Heart right ventricle (tissue), 16 donors: ENCODE data around the gene TMEM52B. TPM values are rescaled to one million over a fixed set of nuclear protein-coding genes. Genes with fewer than 3 reads are reported as not detected.

Experiments
- ATAC-seq, 8 donors: fragments of 200-7000 bp; cut with Tn5 transposase; one replicate each; pipeline ENCODE4 v1.9.1; 2020; ENCODE audit warnings: mild to moderate bottlenecking in 8 of 8, moderate library complexity in 8 of 8, moderate number of reproducible peaks in 1 of 8
- DNase-seq, 2 donors: peaks; one replicate each; pipeline ENCODE4 v3.0.0-alpha.2; 2020
- H3K27ac ChIP-seq, 10 donors: fragments of 200-600 bp; sonication (generic) in 2 of 10; one replicate each; pipeline versions ENCODE4 v1.5.0 to v1.8.0; 2020 to 2022; ENCODE audit warnings: mild to moderate bottlenecking in 3 of 10
- H3K27me3 ChIP-seq, 7 donors: fragments of 200-600 bp; one replicate each; pipeline ENCODE4 v1.8.0; 2021 to 2022; ENCODE audit warnings: mild to moderate bottlenecking in 2 of 7
- H3K36me3 ChIP-seq, 9 donors: fragments of 200-600 bp; sonication (generic) in 1 of 9; one replicate each; pipeline versions ENCODE4 v1.5.0 to v1.8.0; 2020 to 2022; ENCODE audit warnings: mild to moderate bottlenecking in 2 of 9
- H3K4me1 ChIP-seq, 9 donors: fragments of 200-600 bp; sonication (generic) in 1 of 9; one replicate each; pipeline versions ENCODE4 v1.5.0 to v1.8.0; 2020 to 2022; ENCODE audit warnings: mild to moderate bottlenecking in 4 of 9
- H3K4me3 ChIP-seq, 10 donors: fragments of 200-600 bp; sonication (generic) in 2 of 10; one replicate each; pipeline versions ENCODE4 v1.5.0 to v1.8.0; 2020 to 2022; ENCODE audit warnings: mild to moderate bottlenecking in 7 of 10, moderate library complexity in 2 of 10
- H3K9me3 ChIP-seq, 11 donors: fragments of 200-600 bp in 10 of 11; sonication (generic) in 2 of 11; one replicate each; pipeline versions ENCODE4 v1.5.0 to v1.8.0; 2013 to 2022; ENCODE audit warnings: mild to moderate bottlenecking in 2 of 11, control low read depth in 1 of 11, moderate library complexity in 1 of 11
- CTCF ChIP-seq, 9 donors: fragments of 200-600 bp; sonication (generic) in 2 of 9; IDR thresholded peaks; one replicate each; pipeline versions ENCODE4 v1.5.0 to v1.8.0; 2021 to 2022; ENCODE audit warnings: antibody characterized with exemption in 9 of 9, mild to moderate bottlenecking in 5 of 9, moderate library complexity in 1 of 9
- WGBS, 2 donors: extraction: QIAGEN DNeasy Blood & Tissue Kit; methylation state at CpG; one replicate each; pipeline ENCODE4 v1.1.7; 2013; ENCODE audit warnings: inconsistent platforms in 1 of 2; 5-methylcytosine and 5-hydroxymethylcytosine counted together
- intact Hi-C, 10 donors: fragments of 100-400 bp; cut with DNase I; formaldehyde crosslinking; loops; one replicate each; pipeline versions ENCODE4 v1.11.1 to v1.14.2; 2022
- polyA plus RNA-seq, 2 donors: library from polyadenylated mRNA; stranded (reverse); fragments of 200-250 nt; gene quantifications; one replicate each; pipeline ENCODE4 v1.2.3, GENCODE V29; 2013
- total RNA-seq, 10 donors: library from RNA; stranded (reverse); fragmentation: NEBNext Ultra II Directional in 3 of 10; extraction: Animal tissue kit (Norgen Biotek cat#: 25700) in 3 of 10; gene quantifications; one replicate each; pipeline versions ENCODE4 v1.2.1 to v1.2.4, GENCODE V29; 2021 to 2023
- donor health status: Arrhythmogenic right ventricular cardiomyopathy.
- donor health status: ischemic (EF 13 %, LVEDD 7.1; RV severe dilation, severe dysfunction).
- donor health status: healthy with polysubstance abuse.
- donor health status: DM: no; HTN: yes; CAD: no.
- donor health status: DM: no; HTN: no; CAD: no.
- donor health status: ischemic (EF 25% LVEDD 6.9; RV normal size, moderate dysfunction).
- donor health status: ischemic (EF 25% LVEDD 5.7; RV mildly dilated, moderate dysfunction).
- donor health status: healthy.
- donor health status: DM: yes; HTN: yes; CAD: no.
- donor health status: Ischemic cardiomyopathy.
- donor health status: ischemic (EF 35%, LVEDD 5.7; RV mildly dilated, moderate dysfunction).
- donor health status: nonischemic (EF 11% LVEDD 7.7; RV severe dilation, severe dysfunction).
- donor health status: DM: yes; HTN: yes; CAD: no.
- donor health status: PGD.
- donor health status: ischemic (EF 29% LVEDD 5.4; RV normal size, mild dysfunction).
- donor health status: nonischemic (EF 23%, LVEDD 6.1; RV moderate dilation, normal function).

TMEM52B gene
- total and polyA plus RNA-seq, 12 donors: 0.03 TPM; not detected in 11

GRCh38 chr12:10155966-10156365, 22.9 kb upstream of the TMEM52B start:
- WGBS, 2 donors: 71 to 82% methylated on average over 3 of the region's 3 CpGs
- peaks cover 0 to 37% (median 0%) of the 10 kb centered on the region in 9 donors for H3K4me1 ChIP-seq
- no peaks in the 10 kb centered on the region for H3K27me3 ChIP-seq
- no peak for ATAC-seq
- TF ChIP-seq CTCF (IDR thresholded peaks at IDR 0.05): no peak
- no peak overlapping the region for H3K4me3 ChIP-seq
- H3K9me3 ChIP-seq: no peaks in the 10 kb centered on the region
- H3K36me3 ChIP-seq: no peaks in the 10 kb centered on the region
- no peak overlapping the region for H3K27ac ChIP-seq
- intact Hi-C loops: loop anchor here in 3 of 10 donors (10.0 kb wide), 2 partner anchors 399 to 409 kb away; no protein-coding TSS in a partner anchor
- DNase-seq: no peak

GRCh38 chr12:10158406-10158805, 20.4 kb upstream of the TMEM52B start:
- no peaks in the 10 kb centered on the region for H3K36me3 ChIP-seq
- no peak for ATAC-seq
- no peak for TF ChIP-seq CTCF (IDR thresholded peaks at IDR 0.05)
- DNase-seq: no peak
- H3K4me1 ChIP-seq: peaks cover 0 to 37% (median 0%) of the 10 kb centered on the region in 9 donors
- H3K9me3 ChIP-seq: no peaks in the 10 kb centered on the region
- H3K27me3 ChIP-seq: no peaks in the 10 kb centered on the region
- intact Hi-C loops: loop anchor here in 3 of 10 donors (10.0 kb wide), 2 partner anchors 396 to 406 kb away; no protein-coding TSS in a partner anchor
- WGBS, 2 donors: 86 to 89% methylated on average over 2 of the region's 2 CpGs
- no peak overlapping the region for H3K27ac ChIP-seq
- H3K4me3 ChIP-seq: no peak overlapping the region

GRCh38 chr12:10159280-10159679, 19.6 kb upstream of the TMEM52B start:
- Histone ChIP-seq H3K27ac (no peak overlapping the region), H3K27me3 (no peaks in the 10 kb centered on the region), H3K9me3 (no peaks in the 10 kb centered on the region), H3K4me3 (no peak overlapping the region), H3K36me3 (no peaks in the 10 kb centered on the region), H3K4me1 (peaks cover 0 to 29% (median 0%) of the 10 kb centered on the region in 9 donors)
- intact Hi-C loops: loop anchor here in 3 of 10 donors (10.0 kb wide), 2 partner anchors 396 to 406 kb away; no protein-coding TSS in a partner anchor
- no peak for TF ChIP-seq CTCF (IDR thresholded peaks at IDR 0.05)
- no peak for DNase-seq
- WGBS, 2 donors: 54 to 87% methylated on average over 3 of the region's 3 CpGs
- ATAC-seq: no peak

GRCh38 chr12:10160617-10161385, 18.0 kb upstream of the TMEM52B start:
- no peaks in the 10 kb centered on the region for H3K9me3 ChIP-seq
- DNase-seq (no peak), ATAC-seq (no peak)
- H3K27me3 ChIP-seq: no peaks in the 10 kb centered on the region
- no peak overlapping the region for H3K4me3 ChIP-seq
- no peak for TF ChIP-seq CTCF (IDR thresholded peaks at IDR 0.05)
- H3K36me3 ChIP-seq: no peaks in the 10 kb centered on the region
- intact Hi-C loops: no loop called here
- H3K27ac ChIP-seq: no peak overlapping the region
- WGBS, 2 donors: 53 to 55% methylated on average over 7 of the region's 7 CpGs
- peaks cover 0 to 27% (median 0%) of the 10 kb centered on the region in 9 donors for H3K4me1 ChIP-seq
